ENCODE data around the gene AGR3.

The AGR3 gene

DNA sequence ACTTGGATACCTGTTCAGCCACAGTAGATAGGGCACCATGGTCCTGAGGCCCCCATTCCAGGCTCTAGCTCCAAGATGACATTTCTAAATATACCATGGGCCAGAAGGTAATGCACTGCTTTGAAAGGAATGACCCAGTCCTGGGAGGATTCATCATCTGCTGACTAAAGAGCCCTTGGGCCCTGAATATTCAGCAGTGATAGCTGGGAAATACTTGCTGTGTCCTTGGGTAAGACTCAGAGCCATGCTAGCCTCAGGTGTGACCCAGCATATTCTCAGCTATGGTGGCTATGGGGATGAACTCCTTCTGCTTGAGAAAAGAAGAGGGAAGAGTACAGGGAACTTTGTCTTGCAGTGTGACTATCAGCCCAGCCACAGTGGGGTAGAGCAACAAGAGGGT lies 55.7 kb downstream of the AGR3 start:
- DNase-seq (ENCODE audit: low read depth): no peak

DNA sequence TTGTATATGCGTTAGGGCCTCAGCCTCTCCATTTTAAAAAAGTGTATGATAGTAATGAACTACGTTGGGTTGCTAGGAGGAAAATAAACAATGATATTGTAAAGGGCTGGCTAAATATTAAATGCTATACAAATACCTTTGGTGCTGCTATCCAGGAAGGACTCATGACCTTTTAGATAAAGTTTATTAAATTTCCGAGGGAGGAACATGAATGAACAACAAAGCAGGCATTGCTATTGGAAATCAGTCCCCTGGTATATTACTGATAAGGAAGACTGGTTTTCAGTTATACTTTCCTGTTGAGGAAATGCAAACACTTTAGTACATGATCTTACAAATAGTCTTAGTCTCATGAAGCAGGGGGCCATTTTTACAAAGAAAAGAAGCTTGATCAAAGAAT lies 59.8 kb downstream of the AGR3 start:
- no peak for DNase-seq (ENCODE audit: low read depth)

DNA sequence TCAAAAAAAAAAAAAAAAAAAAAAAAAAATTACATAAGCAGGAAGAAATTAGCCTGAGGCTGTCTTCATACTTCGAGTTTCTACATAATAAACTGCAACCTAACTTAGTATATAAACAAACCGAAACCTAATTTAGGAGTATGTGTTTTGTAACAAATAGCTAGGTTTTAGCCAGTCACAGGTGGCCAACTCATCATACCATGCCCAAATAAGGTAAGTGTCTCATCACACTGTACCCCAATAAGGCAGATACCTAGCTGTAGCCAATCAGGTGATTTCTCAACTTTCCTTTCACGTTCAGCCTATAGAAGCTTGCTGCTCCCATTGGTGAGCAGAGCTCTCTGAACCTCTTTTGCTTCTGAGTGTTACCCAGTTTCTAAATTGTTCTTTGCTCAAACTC lies 63.1 kb downstream of the AGR3 start:
- DNase-seq (ENCODE audit: low read depth): no peak

DNA sequence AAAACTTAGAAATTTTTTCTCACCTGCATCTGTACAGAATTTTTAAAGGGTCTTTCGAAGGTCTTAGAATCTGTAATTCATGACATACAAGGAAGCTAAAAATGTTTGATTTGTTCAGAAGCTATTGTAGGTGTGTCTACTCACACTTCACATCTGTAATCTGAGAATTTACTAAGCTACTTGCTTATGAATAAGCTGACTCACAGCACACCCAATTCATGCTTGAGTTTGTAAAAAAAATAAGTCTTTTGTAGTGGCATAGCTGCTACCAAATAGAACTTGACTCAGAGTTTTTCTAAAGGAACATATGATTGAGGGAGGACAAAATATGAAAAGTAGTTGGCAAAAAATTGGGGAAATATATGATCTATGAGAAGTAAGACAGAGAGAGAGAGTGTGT lies 64.2 kb downstream of the AGR3 start:
- DNase-seq (ENCODE audit: low read depth): no peak

DNA sequence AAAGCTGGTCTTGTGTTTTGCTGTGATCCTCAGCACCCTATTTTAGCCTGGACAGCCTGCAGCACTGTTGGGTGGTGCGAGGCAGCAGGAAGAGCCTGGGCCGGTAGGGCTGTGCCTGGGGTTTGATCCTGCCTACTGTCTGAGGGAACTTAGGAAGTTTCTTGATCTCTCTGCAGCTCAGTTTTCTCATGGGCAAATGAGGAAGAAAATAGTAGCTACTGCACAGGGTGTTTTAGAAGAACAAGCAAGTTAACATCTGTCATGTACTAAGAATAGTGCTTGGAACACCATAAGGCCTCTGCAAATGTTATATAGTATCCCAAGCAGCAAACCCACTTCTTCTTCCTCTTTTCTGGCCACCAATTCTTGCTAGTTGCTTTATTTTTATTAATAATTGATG lies 65.0 kb downstream of the AGR3 start:
- DNase-seq (ENCODE audit: low read depth): no peak

DNA sequence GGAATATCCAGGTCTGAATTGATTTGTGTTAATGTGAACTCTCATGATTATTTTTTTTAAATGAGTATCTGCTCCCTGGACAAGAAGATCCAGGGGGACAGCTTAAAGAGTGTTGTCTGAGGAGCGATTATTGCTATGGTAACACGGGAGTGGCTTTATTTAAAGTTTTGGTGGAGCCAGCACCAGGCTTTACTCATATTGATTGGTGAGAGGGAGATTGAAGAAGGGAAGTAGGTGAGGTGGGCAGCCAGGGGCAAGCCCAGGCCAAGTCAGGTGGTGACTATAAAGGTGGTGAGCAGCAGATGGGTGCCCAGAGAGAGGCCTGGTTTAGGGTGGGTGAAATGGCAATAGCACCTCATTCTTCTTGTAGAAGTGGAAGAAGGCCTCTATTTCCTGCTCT lies 66.8 kb downstream of the AGR3 start:
- no peak for DNase-seq (ENCODE audit: low read depth)

DNA sequence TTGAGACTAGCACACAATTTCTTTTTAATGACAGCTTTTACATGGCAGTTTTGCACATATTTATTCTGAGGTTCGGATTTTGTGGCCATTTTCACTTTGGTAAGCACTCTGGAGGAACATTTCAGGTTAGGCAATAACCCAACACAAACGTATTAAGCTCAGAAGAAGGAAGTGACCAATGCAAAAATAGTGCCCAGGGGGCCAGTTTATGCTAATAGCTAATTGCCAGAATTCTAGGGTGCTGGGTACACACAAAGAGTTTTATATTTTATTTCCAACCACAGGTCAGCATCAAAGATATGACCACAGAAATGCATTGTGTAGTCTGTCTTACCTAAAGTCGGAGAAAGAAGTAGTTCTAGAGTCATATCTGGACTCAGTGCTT lies 68.6 kb downstream of the AGR3 start:
- no peak for DNase-seq (ENCODE audit: low read depth)

DNA sequence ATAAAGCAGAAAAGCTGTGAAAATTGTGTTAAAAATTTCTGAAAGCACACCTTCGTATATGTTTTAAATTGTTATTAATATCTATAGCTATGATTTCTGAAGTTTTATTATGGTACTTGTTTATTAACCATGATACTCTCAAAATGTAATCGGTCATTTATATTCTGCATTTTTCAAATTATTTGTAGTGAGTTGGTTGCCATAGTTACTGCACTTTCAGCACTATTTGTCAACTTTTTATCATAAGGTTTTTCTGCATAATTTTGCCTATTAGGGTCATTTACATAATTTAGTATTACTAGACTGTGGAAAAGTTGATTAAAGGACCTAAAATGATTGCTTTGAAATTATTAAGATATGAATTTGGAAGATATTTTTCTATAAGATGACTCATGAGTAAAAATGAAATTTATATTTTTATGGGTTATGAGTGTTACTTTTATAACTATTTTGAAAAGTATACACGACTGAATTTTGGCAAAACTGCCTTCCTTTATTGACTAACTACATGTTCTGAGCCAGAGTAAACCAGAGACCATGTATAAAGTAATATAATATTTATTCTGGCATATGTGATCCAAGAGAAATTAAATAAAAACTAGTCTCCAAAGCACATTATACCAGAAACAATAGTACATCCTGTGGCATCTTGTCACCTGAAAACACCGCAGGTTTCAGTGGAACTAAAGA lies 69.1 kb downstream of the AGR3 start:
- no peak for DNase-seq (ENCODE audit: low read depth)

DNA sequence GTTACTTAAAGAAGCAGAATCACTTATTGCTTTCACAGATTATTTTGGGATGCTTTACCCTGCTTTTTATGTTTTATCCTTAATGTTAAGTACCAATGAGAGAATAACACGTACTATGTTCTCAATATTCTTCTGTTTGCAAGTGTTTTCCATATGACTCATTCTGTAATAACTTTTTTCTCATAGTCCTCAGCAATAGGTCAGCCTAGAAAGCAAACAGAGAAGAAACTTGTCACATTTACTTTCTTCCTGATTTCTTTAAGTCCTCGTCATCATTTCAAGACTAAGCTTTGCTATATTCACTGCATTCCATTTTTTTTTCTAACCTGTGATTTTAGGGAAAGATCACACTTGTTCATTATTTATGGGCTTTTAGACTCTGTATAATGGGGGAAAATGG lies 70.2 kb downstream of the AGR3 start:
- DNase-seq (ENCODE audit: low read depth): no peak

DNA sequence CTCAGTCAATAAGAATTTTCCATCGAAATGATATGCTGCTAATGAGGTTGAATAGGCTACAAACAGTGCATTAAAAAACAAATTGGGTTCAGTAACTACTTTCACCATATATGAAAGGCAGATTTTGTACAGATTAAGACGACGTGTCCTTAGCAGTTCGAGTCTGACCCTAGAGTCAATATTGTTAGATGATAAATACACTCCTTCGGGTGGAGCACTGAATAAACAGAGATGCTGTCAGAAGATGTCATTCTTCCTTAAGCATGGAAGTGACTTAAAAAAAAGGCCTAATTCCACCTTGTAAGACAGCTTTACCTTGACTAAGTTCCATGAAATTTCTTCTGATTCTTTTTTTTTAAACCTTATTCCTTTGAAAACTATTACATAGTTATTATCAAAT lies 71.2 kb downstream of the AGR3 start:
- no peak for DNase-seq (ENCODE audit: low read depth)

DNA sequence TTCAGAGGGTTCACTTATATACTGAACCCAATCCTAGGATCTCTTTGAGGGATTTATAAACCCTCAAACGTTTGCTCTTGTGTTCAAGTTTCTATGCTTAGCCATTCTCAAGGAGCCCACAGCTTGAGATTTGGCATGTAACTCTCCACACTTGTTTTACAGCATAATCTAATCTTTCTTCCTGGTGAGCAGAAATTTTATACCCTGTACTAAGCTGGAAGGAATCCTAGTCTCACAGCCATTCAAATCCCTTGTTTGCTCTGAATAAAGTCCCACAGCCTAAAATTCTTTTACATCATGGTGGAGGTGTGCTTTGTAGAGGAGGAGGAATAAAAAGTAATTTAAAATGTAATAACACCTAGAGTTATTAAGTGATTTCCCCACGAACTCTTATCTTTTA lies 71.7 kb downstream of the AGR3 start:
- no peak for DNase-seq (ENCODE audit: low read depth)
